Gastrocnemius medialis (tissue), 4 donors: ENCODE data around the gene MEIOB. TPM values are rescaled to one million over a fixed set of nuclear protein-coding genes. Genes with fewer than 3 reads are reported as not detected.

Source experiments
- ATAC-seq, 2 donors: fragments of 150-250 bp; one replicate each; pipeline ENCODE4 v1.9.1; 2016
- DNase-seq, 2 donors: peaks; one replicate each; pipeline ENCODE4 v3.0.0-alpha.2; 2019
- H3K27ac ChIP-seq, 4 donors: fragments of 200-600 bp; sonication (generic); 1 replicate in 1 of 4; 2 replicates in 3 of 4; pipeline ENCODE4 v1.5.1; 2016 to 2018; ENCODE audit warnings: mild to moderate bottlenecking in 2 of 4, moderate library complexity in 1 of 4
- H3K27me3 ChIP-seq, 3 donors: fragments of 200-600 bp; sonication (generic) in 2 of 3; 1 replicate in 1 of 3; 2 replicates in 2 of 3; pipeline versions ENCODE4 v1.5.1 to v1.6.0; 2016 to 2019; ENCODE audit warnings: mild to moderate bottlenecking in 1 of 3, moderate library complexity in 1 of 3
- H3K36me3 ChIP-seq, 2 donors: fragments of 200-600 bp; sonication (generic) in 1 of 2; one replicate each; pipeline ENCODE4 v1.5.1; 2017 to 2018
- H3K4me1 ChIP-seq, 2 donors: fragments of 200-600 bp; sonication (generic) in 1 of 2; one replicate each; pipeline ENCODE4 v1.5.1; 2016 to 2017; ENCODE audit warnings: mild to moderate bottlenecking in 2 of 2
- H3K4me3 ChIP-seq, 4 donors: fragments of 200-600 bp; sonication (generic) in 3 of 4; 1 replicate in 1 of 4; 2 replicates in 3 of 4; pipeline ENCODE4 v1.5.1; 2016 to 2019; ENCODE audit warnings: mild to moderate bottlenecking in 2 of 4
- H3K9me3 ChIP-seq, 3 donors: fragments of 200-600 bp; sonication (generic) in 2 of 3; 1 replicate in 1 of 3; 2 replicates in 2 of 3; pipeline ENCODE4 v1.5.1; 2016 to 2019
- CTCF ChIP-seq, 5 experiments: fragments of 450-650 bp in 3 of 5; fragments of 200-600 bp in 2 of 5; sonication (generic) in 2 of 5; IDR thresholded peaks in 4 of 5; conservative IDR thresholded peaks in 1 of 5; 1 replicate in 4 of 5; 2 replicates in 1 of 5; pipeline ENCODE4 v1.5.1; 2016 to 2019; ENCODE audit warnings: antibody characterized with exemption in 5 of 5, mild to moderate bottlenecking in 3 of 5, moderate library complexity in 3 of 5
- POLR2A ChIP-seq, 2 donors: fragments of 450-650 bp; IDR thresholded peaks; one replicate each; pipeline ENCODE4 v1.6.1; 2017; ENCODE audit warnings: antibody characterized with exemption in 2 of 2, mild to moderate bottlenecking in 2 of 2, moderate library complexity in 2 of 2
- in situ Hi-C, 4 donors: fragments of 200-750 bp; cut with MboI; loops; one replicate each; pipeline versions ENCODE4 v1.15.0 to v1.8.0; 2017; ENCODE audit warnings: low sequenced_read_pairs in 4 of 4
- intact Hi-C: fragments of 100-400 bp; cut with DNase I; formaldehyde crosslinking; loops from one replicate; pipeline ENCODE4 v1.15.1; 2023; ENCODE audit warnings: low total_unique reads
- total RNA-seq, 4 donors: library from RNA; depleted of rRNA; stranded (reverse); fragments of >200 nt; gene quantifications; one replicate each; pipeline versions ENCODE4 v1.1.0 to v1.2.3, GENCODE V29; 2016

The MEIOB gene
- total RNA-seq, 4 donors from 2014 or later, result not detected

- Histone ChIP-seq H3K27ac (no peak overlapping the region), H3K9me3 (no peaks in the 10 kb centered on the region), H3K36me3 (no peaks in the 10 kb centered on the region), H3K4me3 (no peak overlapping the region), H3K27me3 (peaks cover 18 to 50% (median 31%) of the 10 kb centered on the region in 3 donors), H3K4me1 (no peaks in the 10 kb centered on the region)
- ATAC-seq (no peak), DNase-seq (no peak)
- intact Hi-C loops, result no loop called here
- TF ChIP-seq POLR2A (IDR thresholded peaks at IDR 0.05), result no peak
- no peak for TF ChIP-seq CTCF (IDR thresholded peaks at IDR 0.05 in 4 of 5, conservative IDR thresholded peaks at IDR 0.05 in 1 of 5)
- in situ Hi-C loops, result no loop called here
Observed at GRCh38 chr16:1908184-1908583, 36.2 kb upstream of the MEIOB start.

GRCh38 chr16:1907226-1907860 lies 35.4 kb upstream of the MEIOB start:
- in situ Hi-C loops (no loop called here), intact Hi-C loops (no loop called here)
- Histone ChIP-seq H3K9me3 (no peaks in the 10 kb centered on the region), H3K36me3 (no peaks in the 10 kb centered on the region), H3K4me3 (no peak overlapping the region), H3K27me3 (peaks cover 18 to 50% (median 34%) of the 10 kb centered on the region in 3 donors), H3K27ac (no peak overlapping the region), H3K4me1 (no peaks in the 10 kb centered on the region)
- no peak for DNase-seq
- no peak for ATAC-seq
- TF ChIP-seq CTCF (IDR thresholded peaks at IDR 0.05 in 4 of 5, conservative IDR thresholded peaks at IDR 0.05 in 1 of 5) (no peak), POLR2A (IDR thresholded peaks at IDR 0.05) (no peak)

- Histone ChIP-seq H3K4me3 (no peak overlapping the region), H3K27me3 (peaks cover 18 to 50% (median 34%) of the 10 kb centered on the region in 3 donors), H3K27ac (no peak overlapping the region), H3K4me1 (no peaks in the 10 kb centered on the region), H3K36me3 (no peaks in the 10 kb centered on the region), H3K9me3 (no peaks in the 10 kb centered on the region)
- DNase-seq (no peak), ATAC-seq (no peak)
- intact Hi-C loops (no loop called here), in situ Hi-C loops (no loop called here)
- no peak for TF ChIP-seq POLR2A (IDR thresholded peaks at IDR 0.05)
- no peak for TF ChIP-seq CTCF (IDR thresholded peaks at IDR 0.05 in 4 of 5, conservative IDR thresholded peaks at IDR 0.05 in 1 of 5)
Observed at GRCh38 chr16:1906846-1907165, 34.8 kb upstream of the MEIOB start.

GRCh38 chr16:1906055-1906845 lies 34.3 kb upstream of the MEIOB start:
- Histone ChIP-seq H3K4me1 (no peaks in the 10 kb centered on the region), H3K27me3 (peaks cover 18 to 50% (median 34%) of the 10 kb centered on the region in 3 donors), H3K27ac (no peak overlapping the region), H3K36me3 (no peaks in the 10 kb centered on the region), H3K4me3 (no peak overlapping the region), H3K9me3 (no peaks in the 10 kb centered on the region)
- DNase-seq, result no peak
- TF ChIP-seq POLR2A (IDR thresholded peaks at IDR 0.05) (no peak), CTCF (IDR thresholded peaks at IDR 0.05 in 4 of 5, conservative IDR thresholded peaks at IDR 0.05 in 1 of 5) (no peak)
- ATAC-seq, result no peak
- intact Hi-C loops (no loop called here), in situ Hi-C loops (no loop called here)
